CD4-positive, alpha-beta T cell treated with Interleukin-12 subunit alpha and Interleukin-12 subunit beta, for 1 hour (primary cell): ENCODE results near the gene ELAVL3.

ENCODE experiments used
- DNase-seq: peaks from one replicate; pipeline ENCODE4 v3.0.0-alpha.2; 2020

ELAVL3 gene

DNA sequence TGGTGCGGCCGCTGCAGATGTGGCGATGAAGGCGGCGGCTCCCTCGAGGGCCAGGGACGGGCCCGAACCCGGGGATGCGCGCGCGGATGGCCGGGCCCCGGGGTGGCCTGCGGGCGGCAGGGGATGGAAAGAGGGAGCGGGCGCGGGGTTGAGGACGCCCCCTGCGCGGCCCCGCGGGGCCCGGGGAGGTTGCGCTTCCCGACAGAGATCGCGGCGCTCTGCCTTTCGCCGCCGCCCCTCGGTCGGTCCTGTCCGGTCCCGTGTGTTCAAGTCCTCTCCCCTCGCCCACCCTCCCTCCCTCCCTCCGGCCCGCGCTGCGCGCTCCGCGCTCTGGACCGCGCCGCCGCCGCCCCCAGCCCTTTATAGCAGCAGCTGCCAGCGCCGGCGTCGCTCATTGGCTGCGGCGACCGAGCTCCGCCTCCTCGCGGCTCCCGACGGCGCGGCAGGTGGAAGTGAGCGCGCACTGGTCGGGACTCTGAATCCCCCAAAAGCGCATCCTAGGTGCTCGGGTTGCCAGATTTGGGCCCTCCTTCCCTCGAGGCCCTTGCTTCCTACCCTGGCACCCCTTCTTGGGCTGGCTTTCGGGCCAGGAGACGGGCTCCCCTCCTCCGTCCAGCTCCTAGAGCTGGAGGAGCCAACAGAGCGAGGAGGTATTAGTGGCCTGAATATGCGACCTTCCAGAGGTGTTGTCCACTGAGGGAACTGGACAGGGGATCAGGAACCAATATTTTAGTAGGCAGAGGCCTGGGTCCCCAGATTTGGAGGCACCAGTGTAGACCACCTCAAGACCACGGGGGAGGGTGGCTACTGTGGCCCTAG, at the start of gene ELAVL3:
Gene ELAVL3, minus strand, starts transcription at position 332 of the 819 bp plus-strand sequence. CDS start 438 bp downstream, outside the sequence.
- no peak for DNase-seq

- DNase-seq: peak; percentile 40
These were observed 49.6 kb upstream of the ELAVL3 start for GRCh38 chr19:11530432-11530831.

- peak; percentile 95 for DNase-seq
These were observed 47.9 kb upstream of the ELAVL3 start, which contains the start of gene ECSIT for GRCh38 chr19:11528551-11529341. Gene ECSIT (minus strand): TSS chr19:11529134. CDS start chr19:11519170, 9,964 bp downstream.

GRCh38 chr19:11519138-11519537, 38.3 kb upstream of the ELAVL3 start:
- no peak for DNase-seq

- DNase-seq: no peak
These were observed 33.1 kb upstream of the ELAVL3 start for GRCh38 chr19:11513946-11514345.

DNA sequence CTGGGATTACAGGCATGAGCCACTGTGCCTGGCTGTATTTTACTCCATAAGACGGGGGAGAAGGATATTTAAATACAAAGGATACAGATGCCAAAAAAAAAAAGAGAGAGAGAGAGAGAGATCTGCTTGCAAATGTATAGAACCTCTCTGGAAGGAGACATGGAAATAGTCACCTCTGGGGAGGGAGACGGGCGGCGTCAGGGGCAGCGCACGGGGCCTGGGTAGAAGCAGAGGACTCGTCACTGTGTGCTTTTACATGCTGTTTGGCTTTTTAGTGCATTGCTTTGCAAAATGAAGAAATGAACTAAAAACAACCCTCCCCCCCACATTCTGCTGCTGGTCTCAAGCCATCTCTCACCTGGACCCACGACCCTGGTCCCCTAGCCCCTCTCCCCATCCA, 29.6 kb upstream of the ELAVL3 start:
- no peak for DNase-seq

DNA sequence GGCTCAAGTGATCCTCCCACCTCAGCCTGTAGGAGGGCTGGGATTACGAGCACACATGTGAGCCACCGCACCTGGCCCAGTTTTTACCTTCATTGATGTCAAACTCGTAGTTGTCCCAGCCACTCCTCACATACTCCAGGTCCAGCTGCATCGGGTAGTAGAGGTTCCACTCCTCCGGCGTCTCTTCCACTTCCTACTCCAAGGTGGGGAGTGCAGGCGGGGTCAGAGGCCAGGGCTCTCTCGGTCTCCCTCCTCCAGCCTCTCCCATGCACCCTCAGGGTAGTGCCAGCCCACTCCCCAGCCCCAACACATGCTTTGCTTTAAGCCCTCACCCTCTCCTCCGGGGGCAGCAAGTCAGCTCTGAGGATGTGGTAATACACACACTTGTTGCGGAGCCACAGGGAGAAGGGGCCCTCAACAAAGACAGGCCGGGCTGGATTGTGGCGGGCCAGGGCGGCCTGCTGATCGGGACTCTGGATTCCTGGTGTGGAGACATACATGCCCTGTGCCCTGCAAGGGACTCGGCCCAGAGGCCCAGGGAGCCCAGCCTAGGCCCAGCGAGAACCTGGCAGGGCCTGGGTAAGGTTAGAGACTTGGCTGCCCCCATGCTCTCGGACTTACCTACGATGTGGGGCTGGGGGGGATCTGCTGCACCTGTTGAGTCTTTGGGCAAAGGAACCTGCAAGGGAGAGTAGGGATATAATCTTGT, 26.7 kb upstream of the ELAVL3 start:
- DNase-seq: no peak

GRCh38 chr19:11506967-11507366, 26.1 kb upstream of the ELAVL3 start:
- no peak for DNase-seq

DNA sequence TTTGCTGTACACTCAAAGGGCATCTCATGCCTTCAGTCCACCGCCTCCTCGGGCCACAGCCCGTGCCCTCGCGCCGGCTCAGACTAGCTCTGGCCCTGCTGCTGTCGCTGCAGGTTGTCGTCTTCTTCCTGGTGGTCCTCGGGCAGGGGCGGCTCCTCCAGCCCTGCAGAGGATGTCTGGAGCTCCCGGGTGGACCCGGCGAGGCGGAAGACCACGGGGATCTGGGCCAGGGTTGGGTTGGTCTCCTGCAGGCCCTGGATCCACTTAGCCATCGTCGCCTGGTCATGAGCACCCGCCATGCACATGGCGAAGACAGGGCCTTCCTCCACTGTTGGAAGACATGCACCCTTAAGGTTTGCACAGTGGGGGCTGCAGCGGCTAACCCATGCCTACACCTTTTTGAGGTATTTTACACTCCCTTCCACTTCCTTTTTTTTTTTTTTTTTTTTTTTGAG, 25.3 kb upstream of the ELAVL3 start:
- no peak for DNase-seq

DNA sequence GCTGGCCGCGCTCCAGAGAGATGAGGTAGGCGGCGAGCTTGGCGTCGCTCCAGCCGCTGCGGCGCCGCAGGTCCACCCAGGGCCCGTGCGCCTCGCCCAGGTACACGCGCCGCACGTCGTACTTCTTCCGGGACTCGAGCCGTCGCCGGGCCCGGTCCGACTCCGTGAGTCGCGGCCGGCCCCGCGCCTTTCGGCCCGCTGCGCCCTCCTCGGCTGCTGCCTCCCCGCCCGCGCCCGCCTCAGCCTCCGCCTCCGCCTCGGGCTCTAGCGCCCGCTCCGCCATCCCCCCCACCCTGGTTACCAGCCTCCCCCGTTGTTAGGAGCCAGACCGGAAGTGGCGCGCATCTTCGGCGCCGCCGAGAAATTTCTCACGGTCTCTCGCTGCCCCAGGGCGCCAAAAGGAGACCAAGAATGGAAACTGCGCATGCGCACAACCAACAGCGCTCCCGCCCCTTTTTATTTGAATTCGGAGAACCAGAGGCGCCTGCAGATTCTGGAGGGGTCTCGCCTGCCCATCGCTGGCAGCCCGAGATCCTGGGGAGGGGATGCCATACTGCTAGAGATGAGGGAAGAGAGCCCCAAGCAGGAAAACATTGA, 24.8 kb upstream of the ELAVL3 start, which contains the start of gene ZNF653:
Gene ZNF653, minus strand, starts transcription at position 336 of the 597 bp plus-strand sequence. Its CDS starts 53 bp downstream, at position 283.
- peak; percentile 96 for DNase-seq

GRCh38 chr19:11505032-11505503, 24.2 kb upstream of the ELAVL3 start:
- peak; percentile 98 for DNase-seq

- no peak for DNase-seq
These were observed 23.7 kb upstream of the ELAVL3 start for GRCh38 chr19:11504502-11505031.

DNA sequence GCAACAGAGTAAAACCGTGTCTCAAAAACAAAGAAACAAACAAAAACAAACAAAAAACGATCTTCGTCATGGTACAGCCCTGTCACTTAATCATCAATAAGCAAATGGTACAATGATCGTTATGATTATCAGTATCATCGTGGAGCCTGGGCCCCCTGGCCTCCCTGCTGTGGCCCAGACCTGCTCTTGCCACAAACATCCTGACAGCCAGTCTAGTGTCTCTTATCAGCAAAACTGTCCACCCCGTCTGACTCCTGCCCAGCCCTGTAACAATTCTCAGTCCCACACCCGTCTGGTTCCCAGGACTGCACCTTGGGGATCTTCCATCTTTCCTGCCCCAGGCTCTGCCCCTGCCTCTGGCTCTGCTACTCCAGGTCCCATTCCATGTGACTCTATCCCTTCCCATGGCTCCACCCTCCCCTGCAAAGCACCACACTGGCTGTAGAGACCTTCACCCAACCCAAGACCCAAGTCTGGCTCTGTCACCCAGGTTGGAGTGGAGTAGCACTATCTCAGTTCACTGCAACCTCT, 19.1 kb upstream of the ELAVL3 start:
- DNase-seq: no peak

- DNase-seq: no peak
These were observed 18.4 kb upstream of the ELAVL3 start for GRCh38 chr19:11499220-11499726.

- peak; percentile 59 for DNase-seq
These were observed 15.7 kb upstream of the ELAVL3 start for GRCh38 chr19:11496391-11497163.

DNA sequence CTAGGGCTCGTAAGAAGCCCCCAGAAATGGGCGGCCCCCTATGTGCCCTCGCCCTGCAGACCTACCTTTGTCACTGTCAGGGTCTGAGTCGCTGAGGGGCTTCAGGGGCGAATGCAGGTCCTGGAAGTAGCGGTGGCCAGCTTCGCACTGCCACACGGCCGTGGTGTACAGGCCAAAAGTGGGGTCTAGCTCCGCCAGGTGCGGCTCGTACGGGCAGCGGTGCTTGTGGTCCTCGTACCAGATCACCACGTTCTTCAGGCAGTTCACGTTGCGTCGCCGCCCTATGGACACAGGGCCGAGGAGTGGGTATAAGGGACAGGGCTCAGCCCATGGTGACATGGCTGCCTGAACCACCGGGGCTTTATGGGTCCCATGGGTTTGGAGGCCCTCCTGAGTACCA, 15.0 kb upstream of the ELAVL3 start:
- DNase-seq: no peak

DNA sequence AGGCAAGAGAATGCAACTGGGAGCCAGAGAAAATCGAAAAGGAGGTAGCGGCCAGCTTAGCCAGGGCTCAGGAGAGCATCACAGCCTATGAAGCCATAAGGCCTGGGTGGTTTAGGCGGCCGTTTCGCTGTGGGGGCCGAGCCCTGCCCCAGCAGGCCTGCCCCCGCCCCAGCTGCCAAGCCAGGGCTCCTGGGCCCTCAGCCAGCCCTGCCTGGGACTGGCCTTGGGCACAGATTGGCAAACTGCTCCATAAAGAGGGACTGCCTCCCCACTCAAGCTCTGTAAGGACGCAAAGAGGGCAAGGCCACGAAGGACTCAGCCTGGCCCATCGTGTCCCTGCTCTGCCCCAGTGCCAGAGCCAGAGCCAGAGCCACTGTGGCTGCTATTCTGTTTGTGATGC, 14.6 kb upstream of the ELAVL3 start:
- no peak for DNase-seq

GRCh38 chr19:11494634-11495285, 13.9 kb upstream of the ELAVL3 start:
- no peak for DNase-seq

DNA sequence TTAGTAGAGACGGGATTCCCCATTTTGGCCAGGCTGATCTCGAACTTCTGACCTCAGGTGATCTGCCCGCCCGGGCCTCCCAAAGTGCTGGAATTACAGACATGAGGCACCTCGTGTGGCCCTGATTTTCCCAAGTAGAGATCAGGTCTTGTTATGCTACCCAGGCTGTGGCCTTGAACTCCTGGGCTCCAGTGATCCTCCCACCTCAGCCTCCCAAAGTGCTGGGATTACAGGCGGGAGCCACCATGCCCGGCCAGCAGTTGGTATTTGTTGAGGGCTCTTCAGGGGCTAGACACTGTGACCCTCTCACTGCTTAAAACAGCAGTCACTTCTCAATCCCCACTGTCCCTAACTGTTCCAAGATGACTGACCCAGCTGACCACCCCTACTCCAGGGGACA, 8.5 kb upstream of the ELAVL3 start:
- no peak for DNase-seq
